ENCODE results near the gene FCGBP.

Gene FCGBP

DNA sequence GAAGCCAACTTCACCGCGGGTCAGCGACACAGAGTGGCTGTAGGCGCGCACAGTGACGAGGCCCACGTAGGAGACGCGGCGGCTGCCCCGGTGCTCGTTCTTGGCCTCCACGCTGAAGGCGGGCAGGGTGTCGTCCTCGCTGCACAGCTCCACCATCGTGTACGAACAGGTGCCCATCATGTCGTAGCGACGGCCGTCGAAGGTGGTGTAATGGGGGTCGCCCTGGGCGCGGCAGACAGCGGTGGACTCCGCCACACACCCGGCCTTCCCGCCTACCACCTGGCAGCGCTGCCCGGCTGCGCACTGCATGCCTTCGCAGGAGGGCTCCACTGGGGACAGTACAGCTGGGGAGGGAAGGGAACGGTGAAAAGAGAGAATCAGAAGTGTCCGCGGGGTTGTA lies 10.0 kb downstream of the FCGBP start:
- Histone ChIP-seq H3K4me3 (ENCODE audit: low read length) (no peak overlapping the region), H2AFZ (ENCODE audit: low read depth, low read length) (no peak overlapping the region), H3K27me3 (ENCODE audit: insufficient read depth, low read length) (no peaks in the 10 kb centered on the region), H3K4me1 (ENCODE audit: insufficient read depth, low read length) (no peaks in the 10 kb centered on the region), H3K36me3 (ENCODE audit: insufficient read depth, low read length) (no peaks in the 10 kb centered on the region), H3K9me3 (ENCODE audit: low read length) (no peaks in the 10 kb centered on the region)

DNA sequence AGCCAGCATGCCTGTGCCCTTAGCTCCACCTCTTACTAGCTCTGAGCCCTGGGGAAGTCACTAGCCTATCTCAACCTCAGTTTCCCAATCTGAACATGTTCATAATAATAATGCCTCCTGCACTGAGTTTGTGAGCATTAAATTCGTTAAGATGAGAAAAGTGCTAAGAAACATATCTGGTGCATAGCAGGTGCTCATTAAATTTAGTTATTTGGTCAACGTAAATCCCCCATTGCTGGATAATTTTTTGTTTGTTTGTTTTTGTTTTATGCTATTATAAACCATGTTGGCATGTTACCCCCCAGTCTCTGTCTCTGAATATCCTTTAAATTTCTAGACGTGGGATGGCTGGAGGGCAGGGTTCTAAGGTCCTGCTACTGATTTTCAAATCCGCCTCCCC lies 10.6 kb downstream of the FCGBP start:
- Histone ChIP-seq H3K4me3 (ENCODE audit: low read length) (no peak overlapping the region), H3K36me3 (ENCODE audit: insufficient read depth, low read length) (no peaks in the 10 kb centered on the region), H3K4me1 (ENCODE audit: insufficient read depth, low read length) (no peaks in the 10 kb centered on the region), H3K9me3 (ENCODE audit: low read length) (no peaks in the 10 kb centered on the region), H3K27me3 (ENCODE audit: insufficient read depth, low read length) (no peaks in the 10 kb centered on the region), H2AFZ (ENCODE audit: low read depth, low read length) (no peak overlapping the region)

DNA sequence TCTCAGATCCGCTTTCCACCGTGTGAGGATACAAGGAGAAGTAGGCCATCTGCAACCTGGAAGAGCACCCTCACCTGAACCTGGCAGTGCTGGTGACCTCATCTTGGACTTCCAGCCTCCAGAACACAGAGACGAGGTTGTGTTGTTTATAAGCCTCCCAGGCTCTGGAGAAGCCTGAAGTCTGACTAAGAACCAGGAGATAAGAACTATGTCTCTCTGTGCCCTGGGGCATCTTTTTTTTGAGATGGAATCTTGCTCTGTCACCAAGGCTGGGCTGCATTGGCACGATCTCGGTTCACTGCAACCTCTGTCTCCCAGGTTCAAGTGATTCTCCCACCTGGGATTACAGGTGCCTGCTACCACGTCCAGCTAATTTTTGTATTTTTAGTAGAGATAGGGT lies 14.5 kb downstream of the FCGBP start:
- H3K4me3 ChIP-seq (ENCODE audit: low read length) = no peak overlapping the region
- no peaks in the 10 kb centered on the region for H3K27me3 ChIP-seq (ENCODE audit: insufficient read depth, low read length)
- no peaks in the 10 kb centered on the region for H3K36me3 ChIP-seq (ENCODE audit: insufficient read depth, low read length)
- no peak overlapping the region for H2AFZ ChIP-seq (ENCODE audit: low read depth, low read length)
- H3K9me3 ChIP-seq (ENCODE audit: low read length) = no peaks in the 10 kb centered on the region
- H3K4me1 ChIP-seq (ENCODE audit: insufficient read depth, low read length) = no peaks in the 10 kb centered on the region

DNA sequence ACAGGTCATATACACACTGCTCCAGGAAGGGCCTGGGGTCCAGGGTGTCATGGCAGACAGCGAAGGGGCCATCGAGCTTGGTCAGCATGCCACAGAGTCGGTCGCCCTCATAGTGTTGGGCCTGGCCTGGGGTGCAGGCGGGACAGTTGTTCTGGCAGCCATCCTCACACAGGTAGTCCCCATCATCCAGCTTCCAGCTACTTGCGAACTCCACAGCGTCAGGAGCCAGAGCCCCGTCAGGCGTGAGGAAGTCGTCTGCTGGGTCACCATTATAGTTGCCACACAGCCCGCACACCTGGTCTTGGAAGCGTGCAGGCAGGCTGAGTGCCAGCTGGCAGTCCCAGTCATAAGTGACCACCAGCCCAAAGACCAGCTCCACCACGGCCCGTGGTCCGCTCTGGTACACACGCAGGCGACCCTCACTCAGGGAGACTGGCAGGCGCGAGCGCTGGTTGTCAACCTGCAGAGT lies 16.2 kb downstream of the FCGBP start:
- no peak overlapping the region for H2AFZ ChIP-seq (ENCODE audit: low read depth, low read length)
- no peak overlapping the region for H3K4me3 ChIP-seq (ENCODE audit: low read length)
- no peaks in the 10 kb centered on the region for H3K4me1 ChIP-seq (ENCODE audit: insufficient read depth, low read length)
- H3K36me3 ChIP-seq (ENCODE audit: insufficient read depth, low read length) = no peaks in the 10 kb centered on the region
- H3K9me3 ChIP-seq (ENCODE audit: low read length) = no peaks in the 10 kb centered on the region
- no peaks in the 10 kb centered on the region for H3K27me3 ChIP-seq (ENCODE audit: insufficient read depth, low read length)

DNA sequence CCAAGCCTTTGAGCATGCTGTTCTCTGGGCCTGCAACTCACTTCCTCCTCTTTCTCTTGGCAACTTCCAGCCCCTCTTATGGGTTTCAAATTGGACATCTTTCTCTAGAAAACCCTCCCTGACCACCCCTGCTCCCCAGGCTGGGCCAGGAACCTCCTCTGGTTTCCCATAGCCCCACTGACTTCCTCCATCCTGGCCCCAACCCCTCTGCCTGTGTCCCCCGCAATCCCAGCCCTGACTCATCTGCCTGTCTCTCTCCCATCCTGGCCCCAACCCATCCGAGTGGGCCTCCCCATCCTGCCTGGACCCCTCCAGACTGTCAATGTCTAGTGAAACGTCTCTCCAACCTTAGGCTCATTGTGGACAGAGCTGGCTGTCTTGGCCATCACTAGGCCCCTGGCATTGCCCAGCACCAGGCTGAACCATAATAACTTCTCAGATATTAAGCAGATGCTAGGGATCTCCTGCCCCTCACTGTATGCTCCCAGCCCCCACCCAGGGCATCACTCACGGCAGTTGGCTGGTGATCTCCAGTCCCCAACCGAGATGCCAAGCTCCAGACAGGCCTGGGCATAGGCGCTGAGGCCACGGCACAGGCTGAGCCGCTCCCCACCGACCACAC lies 16.8 kb downstream of the FCGBP start:
- Histone ChIP-seq H3K9me3 (ENCODE audit: low read length) (no peaks in the 10 kb centered on the region), H3K4me3 (ENCODE audit: low read length) (no peak overlapping the region), H3K27me3 (ENCODE audit: insufficient read depth, low read length) (no peaks in the 10 kb centered on the region), H3K4me1 (ENCODE audit: insufficient read depth, low read length) (no peaks in the 10 kb centered on the region), H3K36me3 (ENCODE audit: insufficient read depth, low read length) (no peaks in the 10 kb centered on the region), H2AFZ (ENCODE audit: low read depth, low read length) (no peak overlapping the region)

DNA sequence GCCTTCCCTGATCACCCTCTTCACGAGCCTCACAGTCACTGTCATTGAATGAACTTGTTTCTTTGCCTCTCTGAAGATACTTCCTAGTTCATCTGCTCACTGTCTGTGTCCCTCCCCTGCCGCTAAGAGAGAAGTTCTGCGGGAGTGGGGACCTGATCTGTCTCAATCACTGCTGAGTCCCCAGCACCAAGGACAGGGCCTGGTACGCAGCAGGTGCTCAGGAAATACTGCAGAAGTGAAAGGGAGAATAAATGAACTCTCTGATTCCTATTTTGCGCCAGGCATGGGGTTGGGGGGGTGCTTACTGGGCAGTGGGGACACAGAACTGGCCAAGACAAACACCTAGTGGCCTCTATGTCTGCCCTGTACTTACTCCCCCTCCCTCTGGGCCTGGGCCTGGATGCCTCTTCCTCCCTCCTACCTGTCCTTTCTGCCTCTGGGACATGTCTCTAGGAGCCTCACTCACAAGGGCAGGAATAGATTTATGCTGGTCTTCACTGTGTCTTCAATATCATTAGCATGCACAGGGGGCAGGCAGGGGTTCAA lies 17.5 kb downstream of the FCGBP start:
- H3K36me3 ChIP-seq (ENCODE audit: insufficient read depth, low read length) = no peaks in the 10 kb centered on the region
- H3K9me3 ChIP-seq (ENCODE audit: low read length) = no peaks in the 10 kb centered on the region
- H3K27me3 ChIP-seq (ENCODE audit: insufficient read depth, low read length) = no peaks in the 10 kb centered on the region
- no peaks in the 10 kb centered on the region for H3K4me1 ChIP-seq (ENCODE audit: insufficient read depth, low read length)
- no peak overlapping the region for H2AFZ ChIP-seq (ENCODE audit: low read depth, low read length)
- no peak overlapping the region for H3K4me3 ChIP-seq (ENCODE audit: low read length)

DNA sequence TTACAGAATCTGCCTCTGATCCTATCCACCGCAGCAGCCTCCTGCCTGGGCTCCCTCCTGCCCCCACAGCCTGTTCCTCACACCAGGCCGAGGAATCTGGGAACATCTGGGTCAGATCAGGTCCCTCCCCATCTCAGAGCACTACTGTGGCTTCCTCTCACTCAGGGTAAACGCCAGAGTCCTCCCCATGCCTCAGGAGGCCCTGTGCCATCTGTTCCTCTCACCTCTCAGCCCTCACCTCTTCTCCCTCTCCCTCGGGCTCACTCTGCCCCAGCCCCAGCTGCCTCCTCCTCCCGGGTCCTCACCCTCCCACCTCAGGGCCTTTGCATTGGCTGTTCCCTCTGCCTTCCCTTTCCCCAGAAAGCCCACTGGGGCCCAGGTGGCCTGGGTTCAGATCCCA lies 18.2 kb downstream of the FCGBP start:
- no peak overlapping the region for H3K4me3 ChIP-seq (ENCODE audit: low read length)
- no peaks in the 10 kb centered on the region for H3K27me3 ChIP-seq (ENCODE audit: insufficient read depth, low read length)
- H3K4me1 ChIP-seq (ENCODE audit: insufficient read depth, low read length) = no peaks in the 10 kb centered on the region

DNA sequence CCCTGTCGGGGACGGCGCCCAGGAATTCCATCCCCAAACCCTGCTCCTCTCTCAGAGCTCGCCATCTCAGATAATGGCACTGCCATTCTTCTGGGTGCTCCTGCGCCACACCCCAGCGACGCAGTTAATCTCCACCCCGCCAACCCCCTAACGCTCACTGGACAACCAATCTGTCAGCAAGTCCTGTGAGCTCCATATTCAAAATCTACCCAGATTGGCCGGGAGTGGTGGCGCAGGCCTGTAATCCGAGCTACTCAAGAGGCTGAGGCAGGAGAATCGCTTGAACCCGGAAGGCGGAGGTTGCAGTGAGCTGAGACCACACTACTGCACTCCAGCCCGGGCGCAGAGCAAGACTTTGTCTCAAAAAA lies 18.6 kb downstream of the FCGBP start:
- no peak overlapping the region for H3K4me3 ChIP-seq (ENCODE audit: low read length)
- no peaks in the 10 kb centered on the region for H3K36me3 ChIP-seq (ENCODE audit: insufficient read depth, low read length)
- no peaks in the 10 kb centered on the region for H3K4me1 ChIP-seq (ENCODE audit: insufficient read depth, low read length)
- no peak overlapping the region for H2AFZ ChIP-seq (ENCODE audit: low read depth, low read length)
- no peaks in the 10 kb centered on the region for H3K9me3 ChIP-seq (ENCODE audit: low read length)
- no peaks in the 10 kb centered on the region for H3K27me3 ChIP-seq (ENCODE audit: insufficient read depth, low read length)

More for the DNA sequence above, 18.2 kb downstream of the FCGBP start:
- Histone ChIP-seq H3K9me3 (ENCODE audit: low read length) (no peaks in the 10 kb centered on the region), H2AFZ (ENCODE audit: low read depth, low read length) (no peak overlapping the region), H3K36me3 (ENCODE audit: insufficient read depth, low read length) (no peaks in the 10 kb centered on the region)

DNA sequence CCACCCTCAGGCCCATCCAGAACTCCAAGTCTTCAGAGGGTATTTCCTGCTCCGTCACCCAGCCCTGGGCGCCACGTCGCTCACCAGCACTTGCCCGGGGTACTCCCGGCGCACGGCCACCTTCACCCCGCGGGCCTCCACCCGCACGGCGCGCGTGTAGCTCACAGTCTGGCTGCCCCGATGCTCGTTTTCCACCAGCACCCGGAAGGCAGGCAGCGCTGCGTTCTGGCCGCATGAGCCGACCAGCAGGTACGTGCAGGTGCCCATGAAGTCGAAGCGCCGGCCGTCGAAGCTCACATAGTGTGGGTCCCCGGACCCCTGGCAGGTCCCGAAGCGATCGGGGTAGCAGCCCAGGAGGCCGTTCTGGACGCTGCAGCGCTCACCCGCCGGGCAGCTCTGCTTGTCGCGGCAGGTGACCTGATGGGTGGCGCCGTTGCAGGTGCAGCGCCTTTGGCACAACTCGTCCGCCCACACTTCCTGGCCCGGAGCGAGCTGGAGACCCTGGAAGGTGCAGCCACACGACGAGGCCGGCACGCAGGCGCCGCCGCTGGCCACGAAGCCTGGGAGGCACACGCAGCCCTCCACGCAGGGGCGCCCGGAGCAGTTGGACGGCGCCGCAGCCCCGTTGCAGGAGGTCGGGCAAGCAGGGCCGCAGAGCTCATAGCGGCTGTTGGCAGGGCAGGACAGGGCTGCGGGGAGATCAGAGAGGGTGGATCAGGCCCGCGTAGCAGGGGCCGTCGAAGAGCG lies 19.2 kb downstream of the FCGBP start:
- Histone ChIP-seq H3K4me3 (ENCODE audit: low read length) (no peak overlapping the region), H3K9me3 (ENCODE audit: low read length) (no peaks in the 10 kb centered on the region), H3K4me1 (ENCODE audit: insufficient read depth, low read length) (no peaks in the 10 kb centered on the region), H2AFZ (ENCODE audit: low read depth, low read length) (no peak overlapping the region), H3K27me3 (ENCODE audit: insufficient read depth, low read length) (no peaks in the 10 kb centered on the region), H3K36me3 (ENCODE audit: insufficient read depth, low read length) (no peaks in the 10 kb centered on the region)

DNA sequence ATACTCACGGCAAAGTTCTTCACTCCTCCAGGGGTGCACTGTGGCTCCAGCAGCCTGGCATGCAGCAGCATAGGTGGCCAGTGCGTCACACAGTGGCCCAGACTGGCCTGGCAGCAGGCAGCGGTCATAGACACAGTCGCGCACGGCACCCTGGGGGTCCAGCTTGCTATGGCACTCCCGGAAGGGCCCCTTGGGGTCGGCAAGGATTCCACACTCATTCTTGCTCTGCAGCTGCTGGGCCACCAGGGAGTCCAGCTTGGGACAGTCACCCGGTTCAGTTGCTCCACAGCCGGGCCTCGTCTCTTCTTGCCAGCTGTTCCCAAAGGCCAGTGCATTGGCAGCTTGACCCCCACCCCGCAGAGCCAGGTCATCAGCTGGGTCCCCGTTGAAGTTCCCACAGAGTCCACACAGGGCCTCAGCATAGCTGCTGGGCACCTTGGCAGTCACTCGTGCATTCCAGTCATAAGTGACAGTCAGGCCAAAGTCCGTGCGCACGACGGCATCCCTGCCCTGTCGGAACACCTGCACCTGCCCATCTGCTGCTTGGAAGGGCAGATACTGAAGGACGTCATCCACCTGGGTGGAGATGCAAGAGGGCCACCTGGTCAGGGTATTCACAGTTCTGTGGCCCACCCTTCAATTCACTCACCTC lies 20.6 kb downstream of the FCGBP start:
- Histone ChIP-seq H3K4me3 (ENCODE audit: low read length) (no peak overlapping the region), H3K9me3 (ENCODE audit: low read length) (no peaks in the 10 kb centered on the region), H3K27me3 (ENCODE audit: insufficient read depth, low read length) (peaks cover 3% of the 10 kb centered on the region), H2AFZ (ENCODE audit: low read depth, low read length) (no peak overlapping the region), H3K4me1 (ENCODE audit: insufficient read depth, low read length) (no peaks in the 10 kb centered on the region), H3K36me3 (ENCODE audit: insufficient read depth, low read length) (no peaks in the 10 kb centered on the region)

DNA sequence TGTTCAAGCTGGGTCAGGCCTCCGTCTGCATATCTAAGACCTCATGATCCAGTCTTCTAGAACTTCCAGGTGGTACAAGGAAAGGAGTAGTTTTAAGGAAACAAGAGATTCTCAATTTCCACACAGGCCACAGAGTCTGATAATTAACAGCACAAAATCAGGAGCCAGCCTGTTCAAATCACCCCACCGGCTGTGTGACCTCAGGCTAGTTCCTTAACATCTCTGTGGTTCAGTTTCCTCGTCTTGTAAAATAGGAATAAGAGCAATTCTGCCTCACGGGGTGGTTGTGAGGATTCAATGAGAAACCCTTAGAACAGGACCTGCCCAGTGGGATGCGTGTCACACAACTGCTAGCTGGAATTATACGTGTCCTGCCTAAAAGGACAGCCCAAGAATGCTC lies 25.6 kb downstream of the FCGBP start:
- Histone ChIP-seq H3K36me3 (ENCODE audit: insufficient read depth, low read length) (no peaks in the 10 kb centered on the region), H3K27me3 (ENCODE audit: insufficient read depth, low read length) (peaks cover 4% of the 10 kb centered on the region), H3K4me3 (ENCODE audit: low read length) (no peak overlapping the region), H2AFZ (ENCODE audit: low read depth, low read length) (no peak overlapping the region), H3K9me3 (ENCODE audit: low read length) (no peaks in the 10 kb centered on the region), H3K4me1 (ENCODE audit: insufficient read depth, low read length) (no peaks in the 10 kb centered on the region)

DNA sequence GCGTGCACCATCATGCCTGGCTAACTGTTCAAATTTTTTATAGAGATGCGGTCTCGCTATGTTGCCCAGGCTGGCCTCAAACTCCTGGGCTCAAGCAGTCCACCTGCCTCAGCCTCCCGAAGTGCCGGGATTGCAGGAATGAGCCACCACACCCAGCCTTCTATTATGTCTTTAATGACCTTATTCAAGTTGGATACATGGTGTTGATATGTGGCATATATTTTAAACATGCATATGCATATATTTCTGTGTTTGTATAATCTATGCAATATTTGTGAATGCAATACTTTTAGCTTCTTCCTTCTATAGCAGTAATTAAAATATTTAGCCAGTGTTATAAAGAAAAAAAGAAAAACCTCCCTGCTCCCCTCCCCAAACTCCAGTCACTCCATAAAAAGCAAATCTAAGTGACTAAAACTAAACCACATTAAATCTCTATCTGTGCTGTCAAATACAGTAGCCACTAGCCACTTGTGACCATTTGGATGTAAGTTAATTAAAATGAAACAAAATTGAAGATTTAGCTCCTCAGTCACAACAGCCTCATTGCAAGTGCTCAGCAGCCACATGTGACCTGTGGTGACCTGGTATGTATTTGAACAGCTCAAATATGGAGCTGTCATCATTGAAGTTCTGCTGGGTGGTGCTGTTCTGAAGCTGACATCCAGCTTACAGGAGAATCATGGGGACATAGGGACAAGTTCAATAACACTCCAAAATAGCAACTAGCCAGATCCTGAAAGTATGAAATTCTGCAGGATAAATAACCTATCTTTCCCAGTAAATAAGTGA lies 27.4 kb downstream of the FCGBP start:
- Histone ChIP-seq H3K27me3 (ENCODE audit: insufficient read depth, low read length) (peaks cover 4% of the 10 kb centered on the region), H3K36me3 (ENCODE audit: insufficient read depth, low read length) (no peaks in the 10 kb centered on the region)

DNA sequence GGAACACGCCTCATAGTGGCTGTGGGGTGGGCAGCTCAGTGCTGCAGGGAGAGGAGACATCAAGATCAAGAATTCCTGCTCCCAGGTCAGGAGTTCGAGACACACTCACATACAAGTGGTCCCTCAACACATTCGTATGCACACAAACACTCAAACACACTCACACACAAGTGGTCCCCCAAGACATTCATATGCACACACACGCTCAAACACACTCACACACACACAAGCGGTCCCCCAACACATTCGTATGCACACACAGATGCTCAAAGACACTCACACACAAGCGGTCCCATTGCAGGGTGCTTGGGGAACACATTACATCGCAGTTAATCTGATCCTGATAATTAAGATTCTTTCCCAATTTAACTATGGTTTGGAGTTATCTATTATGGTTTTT lies 28.2 kb downstream of the FCGBP start:
- no peaks in the 10 kb centered on the region for H3K4me1 ChIP-seq (ENCODE audit: insufficient read depth, low read length)
- H3K36me3 ChIP-seq (ENCODE audit: insufficient read depth, low read length) = no peaks in the 10 kb centered on the region
- H3K9me3 ChIP-seq (ENCODE audit: low read length) = no peaks in the 10 kb centered on the region
- H2AFZ ChIP-seq (ENCODE audit: low read depth, low read length) = no peak overlapping the region
- H3K27me3 ChIP-seq (ENCODE audit: insufficient read depth, low read length) = peaks cover 4% of the 10 kb centered on the region
- no peak overlapping the region for H3K4me3 ChIP-seq (ENCODE audit: low read length)

More for the DNA sequence above, 27.4 kb downstream of the FCGBP start:
- Histone ChIP-seq H3K4me1 (ENCODE audit: insufficient read depth, low read length) (no peaks in the 10 kb centered on the region), H3K9me3 (ENCODE audit: low read length) (no peaks in the 10 kb centered on the region), H3K4me3 (ENCODE audit: low read length) (no peak overlapping the region), H2AFZ (ENCODE audit: low read depth, low read length) (no peak overlapping the region)

All from neuron (in vitro differentiated cells).